Endothelial cell of umbilical vein (primary cell): Measurements from ENCODE around the gene FER. TPM values are rescaled to one million over a fixed set of nuclear protein-coding genes. Genes with fewer than 3 reads are reported as not detected.

Experiments used
- BruUV-seq: library from RNA; stranded (reverse); fragments of 400-500 nt; replicated peaks from 2 replicates; lab custom pipeline; 2021; lab: Mats Ljungman, UMichigan
- CTCF ChIA-PET: fragments of 300-600, 350-600 bp; sonication (Branson Sonifier 250); formaldehyde crosslinking; loops from one replicate; lab custom pipeline; 2021; ENCODE audit warnings: antibody characterized with exemption, inconsistent platforms; lab: Charles Lee
- POLR2A ChIA-PET: fragments of 300-600, 350-600 bp; sonication (Branson Sonifier 250); formaldehyde crosslinking; loops from one replicate; lab custom pipeline; 2021; ENCODE audit warnings: antibody characterized with exemption, inconsistent platforms; lab: Charles Lee
- DNase-seq: peaks from one replicate; pipeline ENCODE4 v3.0.0-alpha.2; 2011; ENCODE audit warnings: low read depth, low spot score
- FAIRE-seq: peaks from 2 replicates; lab custom pipeline; 2011; peaks lifted over from hg19 to GRCh38; lab: Jason Lieb, UNC
- H2AFZ ChIP-seq: 2 replicates; pipeline ENCODE4 v1.6.0; 2012; ENCODE audit warnings: low read depth, low read length, control low read depth, inconsistent platforms
- H3K27ac ChIP-seq: 2 replicates; pipeline ENCODE4 v1.5.1; 2011; ENCODE audit warnings: low read depth, mild to moderate bottlenecking, control low read depth, low read length, moderate library complexity; ENCODE audit not compliant: insufficient read depth
- H3K27me3 ChIP-seq, 2 experiments: 2 replicates each; pipeline versions ENCODE4 v1.6.0 to v1.6.1; 2011; ENCODE audit warnings: low read length in 2 of 2, mixed read lengths in 1 of 2; ENCODE audit not compliant: control insufficient read depth in 2 of 2, insufficient read depth in 2 of 2
- H3K36me3 ChIP-seq, 2 experiments: 2 replicates in 1 of 2; 3 replicates in 1 of 2; pipeline ENCODE4 v1.5.1; 2011; ENCODE audit warnings: low read length in 2 of 2, mild to moderate bottlenecking in 1 of 2, moderate library complexity in 1 of 2; ENCODE audit not compliant: control insufficient read depth in 2 of 2, insufficient read depth in 2 of 2; ENCODE audit errors: extremely low read depth in 1 of 2
- H3K4me1 ChIP-seq: 3 replicates; pipeline ENCODE4 v1.5.1; 2011; ENCODE audit warnings: mild to moderate bottlenecking, low read length; ENCODE audit not compliant: control insufficient read depth, insufficient read depth; ENCODE audit errors: extremely low read depth
- H3K4me2 ChIP-seq: 2 replicates; pipeline ENCODE4 v1.6.1; 2011; ENCODE audit warnings: low read length, control low read depth, mixed read lengths; ENCODE audit not compliant: insufficient read depth
- H3K4me3 ChIP-seq, 3 experiments: fragments of 200-600 bp in 1 of 3; sonication (generic), shearing (Covaris generic) in 1 of 3; replicated peaks in 1 of 3; 2 replicates each; pipeline ENCODE4 v1.5.1; 2011 to 2016; ENCODE audit warnings: control low read depth in 3 of 3, low read length in 3 of 3, mild to moderate bottlenecking in 2 of 3, inconsistent platforms in 1 of 3, low read depth in 1 of 3, moderate library complexity in 1 of 3; ENCODE audit not compliant: insufficient read depth in 1 of 3
- H3K79me2 ChIP-seq: 2 replicates; pipeline ENCODE4 v1.6.0; 2012; ENCODE audit warnings: low read length, inconsistent platforms; ENCODE audit not compliant: control insufficient read depth, insufficient read depth
- H3K9ac ChIP-seq: replicated peaks from 2 replicates; pipeline ENCODE3; 2011; ENCODE audit warnings: low read length, control low read depth; ENCODE audit not compliant: insufficient read depth; ENCODE audit errors: extremely low read depth
- H3K9me1 ChIP-seq: replicated peaks from 3 replicates; pipeline ENCODE4 v1.6.0; 2011; ENCODE audit warnings: mild to moderate bottlenecking, low read length; ENCODE audit not compliant: control insufficient read depth, insufficient read depth; ENCODE audit errors: extremely low read depth
- H3K9me3 ChIP-seq: replicated peaks from 2 replicates; pipeline ENCODE4 v1.5.1; 2012; ENCODE audit warnings: low read length, inconsistent platforms; ENCODE audit not compliant: control insufficient read depth, insufficient read depth
- H4K20me1 ChIP-seq: replicated peaks from 2 replicates; pipeline ENCODE3; 2011; ENCODE audit warnings: mild to moderate bottlenecking, low read length; ENCODE audit not compliant: control insufficient read depth, insufficient read depth; ENCODE audit errors: extremely low read depth
- EZH2 ChIP-seq: IDR thresholded peaks from 2 replicates; pipeline ENCODE4 v1.6.1; 2012; ENCODE audit warnings: borderline replicate concordance, low read depth, mild to moderate bottlenecking, moderate library complexity, low read length, inconsistent platforms; ENCODE audit not compliant: severe bottlenecking
- FOS ChIP-seq: IDR thresholded peaks from 2 replicates; pipeline ENCODE4 v1.6.1; 2011; ENCODE audit warnings: mild to moderate bottlenecking, low read length, moderate library complexity, borderline replicate concordance; ENCODE audit not compliant: insufficient read depth
- GATA2 ChIP-seq: IDR thresholded peaks from 2 replicates; pipeline ENCODE4 v1.7.0; 2011; ENCODE audit warnings: low read depth, mild to moderate bottlenecking, moderate library complexity, mixed read lengths, low read length; ENCODE audit not compliant: insufficient read length, insufficient read depth
- JUN ChIP-seq: IDR thresholded peaks from 2 replicates; pipeline ENCODE4 v1.6.1; 2011; ENCODE audit warnings: borderline replicate concordance, low read depth; ENCODE audit not compliant: insufficient read length, insufficient read depth
- MAX ChIP-seq: IDR thresholded peaks from 2 replicates; pipeline ENCODE4 v1.6.1; 2011; ENCODE audit not compliant: insufficient read depth, insufficient read length
- MYC ChIP-seq: IDR thresholded peaks from one replicate; pipeline ENCODE4 v1.6.1; 2011; ENCODE audit warnings: mild to moderate bottlenecking, low read depth, low read length
- POLR2A ChIP-seq: IDR thresholded peaks from 2 replicates; pipeline ENCODE4 v1.6.1; 2012; ENCODE audit warnings: low read depth, mild to moderate bottlenecking, control low read depth, low read length
- POLR2AphosphoS5 ChIP-seq: IDR thresholded peaks from 2 replicates; pipeline ENCODE4 v1.6.1; 2012; ENCODE audit warnings: low read depth, mild to moderate bottlenecking, control low read depth, low read length, moderate library complexity; ENCODE audit not compliant: insufficient read depth
- dilution Hi-C: fragments of 300-500 bp; cut with MboI; formaldehyde crosslinking; loops from one replicate; pipeline ENCODE4 v1.15.0; 2019; ENCODE audit warnings: low sequenced_read_pairs; ENCODE audit not compliant: extremely low pct_ligation_motif_present
- intact Hi-C: fragments of 100-400 bp; cut with micrococcal nuclease; formaldehyde crosslinking; loops from one replicate; pipeline ENCODE4 v1.10.0; 2022
- polyA plus RNA-seq, 4 experiments: library from polyadenylated mRNA; depleted of rRNA in 3 of 4; stranded (reverse) in 3 of 4; unstranded in 1 of 4; fragments of >200 nt; gene quantifications; 2 replicates each; pipeline versions ENCODE4 v1.2.1 to v1.2.3, GENCODE V29; 2011 to 2012; ENCODE audit warnings: missing spikeins in 1 of 4
- total RNA-seq: library from RNA; stranded (reverse); gene quantifications from 2 replicates; pipeline ENCODE4 v1.2.3, GENCODE V29; 2021
- TF ChIP-seq, protein P1 (sequence below), 2 donors: IDR thresholded peaks; 1 replicate in 1 of 2; 2 replicates in 1 of 2; pipeline ENCODE4 v1.5.1; 2011; ENCODE audit warnings: low read length in 2 of 2, mild to moderate bottlenecking in 2 of 2, moderate library complexity in 2 of 2, control low read depth in 1 of 2, inconsistent platforms in 1 of 2, low read depth in 1 of 2; ENCODE audit not compliant: insufficient read depth in 1 of 2; ENCODE audit errors: extremely low read depth in 1 of 2

FER gene
- total and polyA plus RNA-seq, 2 donors (not counting 3 experiments of a cell fraction or from before 2014, with no cell fraction given) = 2.3 to 27.5 TPM

- no peaks in the 10 kb centered on the region for H3K9me3 ChIP-seq
- no TSS peak for BruUV-seq
- no peak overlapping the region for H3K4me2 ChIP-seq
- TF ChIP-seq EZH2 = no peak
- TF ChIP-seq, protein P1, sequence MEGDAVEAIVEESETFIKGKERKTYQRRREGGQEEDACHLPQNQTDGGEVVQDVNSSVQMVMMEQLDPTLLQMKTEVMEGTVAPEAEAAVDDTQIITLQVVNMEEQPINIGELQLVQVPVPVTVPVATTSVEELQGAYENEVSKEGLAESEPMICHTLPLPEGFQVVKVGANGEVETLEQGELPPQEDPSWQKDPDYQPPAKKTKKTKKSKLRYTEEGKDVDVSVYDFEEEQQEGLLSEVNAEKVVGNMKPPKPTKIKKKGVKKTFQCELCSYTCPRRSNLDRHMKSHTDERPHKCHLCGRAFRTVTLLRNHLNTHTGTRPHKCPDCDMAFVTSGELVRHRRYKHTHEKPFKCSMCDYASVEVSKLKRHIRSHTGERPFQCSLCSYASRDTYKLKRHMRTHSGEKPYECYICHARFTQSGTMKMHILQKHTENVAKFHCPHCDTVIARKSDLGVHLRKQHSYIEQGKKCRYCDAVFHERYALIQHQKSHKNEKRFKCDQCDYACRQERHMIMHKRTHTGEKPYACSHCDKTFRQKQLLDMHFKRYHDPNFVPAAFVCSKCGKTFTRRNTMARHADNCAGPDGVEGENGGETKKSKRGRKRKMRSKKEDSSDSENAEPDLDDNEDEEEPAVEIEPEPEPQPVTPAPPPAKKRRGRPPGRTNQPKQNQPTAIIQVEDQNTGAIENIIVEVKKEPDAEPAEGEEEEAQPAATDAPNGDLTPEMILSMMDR (IDR thresholded peaks at IDR 0.05; ENCODE audit: extremely low read depth in 1 of 2, insufficient read depth in 1 of 2, low read depth in 1 of 2, low read length in 2 of 2) = no peak
- TF ChIP-seq POLR2A = no peak
- no peak for TF ChIP-seq JUN
- no peak for TF ChIP-seq GATA2
- no peak for TF ChIP-seq FOS
- no peak for TF ChIP-seq POLR2AphosphoS5
- TF ChIP-seq MAX = no peak
- no peak for TF ChIP-seq MYC
- no peaks in the 10 kb centered on the region for H4K20me1 ChIP-seq
- no peaks in the 10 kb centered on the region for H3K79me2 ChIP-seq
- dilution Hi-C loops = no loop called here
- H3K4me1 ChIP-seq = peaks cover 2% of the 10 kb centered on the region
- H2AFZ ChIP-seq = no peak overlapping the region
- no peaks in the 10 kb centered on the region for H3K36me3 ChIP-seq
- ChIA-PET POLR2A (no interaction called here), CTCF (interaction anchor here (1.2 to 2.0 kb wide), 2 partner anchors 14 to 22 kb away, joined by 3 to 4 read pairs; no protein-coding TSS in a partner anchor)
- no peak overlapping the region for H3K4me3 ChIP-seq
- intact Hi-C loops = no loop called here
- FAIRE-seq = no peak
- no peaks in the 10 kb centered on the region for H3K27me3 ChIP-seq
- no peak overlapping the region for H3K27ac ChIP-seq
- no peak overlapping the region for H3K9ac ChIP-seq
- DNase-seq = no peak
- H3K9me1 ChIP-seq = no peaks in the 10 kb centered on the region
Measured at GRCh38 chr5:109076741-109077140, 329.0 kb downstream of the FER start.
